ENCODE measurements around the gene MPP7. TPM values are rescaled to one million over a fixed set of nuclear protein-coding genes. Genes with fewer than 3 reads are reported as not detected.

MPP7 gene
- polyA plus RNA-seq, 1 experiment, result 0.94 TPM

- H3K27ac ChIP-seq (ENCODE audit: low read depth, low read length), result no peak overlapping the region
- TF ChIP-seq CTCF (IDR thresholded peaks at IDR 0.05; ENCODE audit: low read depth, low read length), result no peak
- POLR2A ChIA-PET, result no interaction called here
- DNase-seq (ENCODE audit: low read depth, low spot score), result no peak
- H3K4me3 ChIP-seq (ENCODE audit: low read depth, low read length), result no peak overlapping the region
- CTCF ChIA-PET, result no interaction called here
- no peaks in the 10 kb centered on the region for H3K27me3 ChIP-seq (ENCODE audit: control insufficient read depth, insufficient read depth, low read length)
- H3K9me3 ChIP-seq (ENCODE audit: control insufficient read depth, insufficient read depth, low read length), result no peaks in the 10 kb centered on the region
Measured at GRCh38 chr10:28332726-28333125, 29.9 kb upstream of the MPP7 start.

GRCh38 chr10:28331841-28332240, 29.0 kb upstream of the MPP7 start:
- peak; percentile 85 for DNase-seq (ENCODE audit: low read depth, low spot score)
- H3K4me3 ChIP-seq (ENCODE audit: low read depth, low read length), result no peak overlapping the region
- H3K27me3 ChIP-seq (ENCODE audit: control insufficient read depth, insufficient read depth, low read length), result no peaks in the 10 kb centered on the region
- no peak overlapping the region for H3K27ac ChIP-seq (ENCODE audit: low read depth, low read length)
- CTCF ChIA-PET, result interaction anchor here (0.6 to 1.1 kb wide), 2 partner anchors 50 to 775 kb away, joined by 3 read pairs; no protein-coding TSS in a partner anchor
- TF ChIP-seq CTCF (IDR thresholded peaks at IDR 0.05; ENCODE audit: low read depth, low read length), result no peak
- POLR2A ChIA-PET, result interaction anchor here (0.7 kb wide), 1 partner anchor 29 kb away, joined by 6 read pairs; no protein-coding TSS in a partner anchor
- H3K9me3 ChIP-seq (ENCODE audit: control insufficient read depth, insufficient read depth, low read length), result no peaks in the 10 kb centered on the region

GRCh38 chr10:28331066-28331465, 28.2 kb upstream of the MPP7 start:
- H3K27me3 ChIP-seq (ENCODE audit: control insufficient read depth, insufficient read depth, low read length), result no peaks in the 10 kb centered on the region
- H3K27ac ChIP-seq (ENCODE audit: low read depth, low read length), result no peak overlapping the region
- DNase-seq (ENCODE audit: low read depth, low spot score), result no peak
- H3K9me3 ChIP-seq (ENCODE audit: control insufficient read depth, insufficient read depth, low read length), result no peaks in the 10 kb centered on the region
- no peak for TF ChIP-seq CTCF (IDR thresholded peaks at IDR 0.05; ENCODE audit: low read depth, low read length)
- no peak overlapping the region for H3K4me3 ChIP-seq (ENCODE audit: low read depth, low read length)
- CTCF ChIA-PET, result interaction anchor here (0.6 kb wide), 1 partner anchor 774 kb away, joined by 3 read pairs; no protein-coding TSS in a partner anchor
- POLR2A ChIA-PET, result no interaction called here

- TF ChIP-seq CTCF (IDR thresholded peaks at IDR 0.05; ENCODE audit: low read depth, low read length), result no peak
- Histone ChIP-seq H3K9me3 (ENCODE audit: control insufficient read depth, insufficient read depth, low read length) (no peaks in the 10 kb centered on the region), H3K27ac (ENCODE audit: low read depth, low read length) (no peak overlapping the region), H3K27me3 (ENCODE audit: control insufficient read depth, insufficient read depth, low read length) (no peaks in the 10 kb centered on the region), H3K4me3 (ENCODE audit: low read depth, low read length) (no peak overlapping the region)
- no peak for DNase-seq (ENCODE audit: low read depth, low spot score)
- POLR2A ChIA-PET, result no interaction called here
- CTCF ChIA-PET, result interaction anchor here (0.7 to 3.3 kb wide), 4 partner anchors 9 to 77 kb away, joined by 3 to 19 read pairs (median 13); no protein-coding TSS in a partner anchor
Measured at GRCh38 chr10:28328346-28328745, 25.5 kb upstream of the MPP7 start.

GRCh38 chr10:28327491-28327880, 24.6 kb upstream of the MPP7 start:
- Histone ChIP-seq H3K9me3 (ENCODE audit: control insufficient read depth, insufficient read depth, low read length) (no peaks in the 10 kb centered on the region), H3K27me3 (ENCODE audit: control insufficient read depth, insufficient read depth, low read length) (no peaks in the 10 kb centered on the region), H3K27ac (ENCODE audit: low read depth, low read length) (no peak overlapping the region), H3K4me3 (ENCODE audit: low read depth, low read length) (no peak overlapping the region)
- ChIA-PET CTCF (interaction anchor here (0.8 to 3.3 kb wide), 4 partner anchors 54 to 1058 kb away, joined by 4 to 19 read pairs (median 13); no protein-coding TSS in a partner anchor), POLR2A (no interaction called here)
- no peak for TF ChIP-seq CTCF (IDR thresholded peaks at IDR 0.05; ENCODE audit: low read depth, low read length)
- no peak for DNase-seq (ENCODE audit: low read depth, low spot score)
